ENCODE measurements around the gene CITED4. TPM values are rescaled to one million over a fixed set of nuclear protein-coding genes. Genes with fewer than 3 reads are reported as not detected.

Gene CITED4
- polyA plus RNA-seq, 12 donors: 0.80 to 3.8 (median 1.1) TPM; not detected in 2

DNA sequence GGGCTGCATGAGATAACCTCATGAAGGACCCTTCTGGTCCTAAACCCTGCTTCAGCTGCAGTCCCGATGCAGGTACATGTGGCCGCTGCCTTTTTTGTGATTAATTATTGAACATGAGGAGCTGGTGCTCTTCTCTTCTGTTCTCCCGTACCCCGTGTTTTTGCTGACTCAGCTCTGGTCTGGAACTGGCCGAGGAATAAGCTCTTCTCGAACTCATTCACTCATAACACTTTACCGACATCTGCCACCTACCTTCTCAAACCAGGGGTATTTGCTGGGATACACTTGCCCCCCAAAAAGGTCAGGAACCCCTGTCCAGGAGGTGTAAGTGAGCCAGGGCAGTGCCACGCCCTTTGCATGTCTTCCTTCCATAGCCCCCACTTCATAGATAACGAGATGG, 46.7 kb downstream of the CITED4 start:
- DNase-seq: no peak

Other genes starting within 250 kb of the CITED4 start
- gene RIMS3, start 196.7 kb downstream of the CITED4 start, polyA plus RNA-seq (ENCODE audit: insufficient read length in 12 of 12): 1 to 10 TPM in 2 of 12 donors, under 1 TPM in 9, not detected in 1; 0.27 to 3.7 (median 0.61) TPM
- gene NFYC, start 170.7 kb downstream of the CITED4 start, polyA plus RNA-seq (ENCODE audit: insufficient read length in 12 of 12): 10 to 100 TPM in 11 of 12 donors, not detected in 1; 50.9 to 81.8 (median 59.9) TPM
- 10 to 100 TPM in 10 of 12 donors, 1 to 10 TPM in 1, not detected in 1; 9.0 to 36.6 (median 23.6) TPM for gene KCNQ4, start 78.6 kb downstream of the CITED4 start, polyA plus RNA-seq (ENCODE audit: insufficient read length in 12 of 12)
- 10 to 100 TPM in 11 of 12 donors, not detected in 1; 13.2 to 27.5 (median 20.3) TPM for gene CTPS1, start 117.3 kb upstream of the CITED4 start, polyA plus RNA-seq (ENCODE audit: insufficient read length in 12 of 12)
- under 1 TPM in 10 of 12 donors, not detected in 2; 0.27 to 0.95 (median 0.46) TPM for gene SLFNL1, start 159.4 kb upstream of the CITED4 start, polyA plus RNA-seq (ENCODE audit: insufficient read length in 12 of 12)

All from muscle of arm (tissue), 12 donors.